AG09319 (cell line): ENCODE data around the gene RPL19.

ENCODE experiments used
- DNase-seq: peaks from one replicate; pipeline ENCODE4 v3.0.0-alpha.2; 2010; ENCODE audit warnings: low read depth; ENCODE audit errors: extremely low read depth
- TF ChIP-seq, protein P1 (sequence below): IDR thresholded peaks from 2 replicates; pipeline ENCODE4 v1.5.1; 2011; ENCODE audit warnings: low read depth, mild to moderate bottlenecking, inconsistent platforms, low read length, moderate library complexity

The RPL19 gene

DNA sequence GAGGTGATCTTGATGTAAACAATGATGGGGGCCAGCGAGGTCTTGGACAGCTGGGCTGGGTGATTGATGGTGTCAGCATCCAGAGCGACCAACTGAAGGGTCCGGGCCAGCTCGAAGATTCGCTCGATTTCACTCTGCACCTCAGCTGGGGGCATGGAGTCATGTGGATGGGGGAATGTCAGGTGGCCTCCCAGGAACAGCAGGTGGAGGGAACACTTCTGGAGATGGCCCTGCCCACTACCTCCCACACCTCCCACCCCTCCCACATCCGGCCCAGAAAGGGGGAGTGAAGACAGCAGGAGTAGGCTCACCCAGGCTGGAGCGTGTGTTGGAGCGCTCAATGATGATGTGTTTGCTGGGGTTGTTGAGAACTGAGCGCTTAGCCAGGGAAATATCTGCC is 16.4 kb upstream of the RPL19 start:
- TF ChIP-seq, protein P1, sequence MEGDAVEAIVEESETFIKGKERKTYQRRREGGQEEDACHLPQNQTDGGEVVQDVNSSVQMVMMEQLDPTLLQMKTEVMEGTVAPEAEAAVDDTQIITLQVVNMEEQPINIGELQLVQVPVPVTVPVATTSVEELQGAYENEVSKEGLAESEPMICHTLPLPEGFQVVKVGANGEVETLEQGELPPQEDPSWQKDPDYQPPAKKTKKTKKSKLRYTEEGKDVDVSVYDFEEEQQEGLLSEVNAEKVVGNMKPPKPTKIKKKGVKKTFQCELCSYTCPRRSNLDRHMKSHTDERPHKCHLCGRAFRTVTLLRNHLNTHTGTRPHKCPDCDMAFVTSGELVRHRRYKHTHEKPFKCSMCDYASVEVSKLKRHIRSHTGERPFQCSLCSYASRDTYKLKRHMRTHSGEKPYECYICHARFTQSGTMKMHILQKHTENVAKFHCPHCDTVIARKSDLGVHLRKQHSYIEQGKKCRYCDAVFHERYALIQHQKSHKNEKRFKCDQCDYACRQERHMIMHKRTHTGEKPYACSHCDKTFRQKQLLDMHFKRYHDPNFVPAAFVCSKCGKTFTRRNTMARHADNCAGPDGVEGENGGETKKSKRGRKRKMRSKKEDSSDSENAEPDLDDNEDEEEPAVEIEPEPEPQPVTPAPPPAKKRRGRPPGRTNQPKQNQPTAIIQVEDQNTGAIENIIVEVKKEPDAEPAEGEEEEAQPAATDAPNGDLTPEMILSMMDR: no peak
- no peak for DNase-seq

DNA sequence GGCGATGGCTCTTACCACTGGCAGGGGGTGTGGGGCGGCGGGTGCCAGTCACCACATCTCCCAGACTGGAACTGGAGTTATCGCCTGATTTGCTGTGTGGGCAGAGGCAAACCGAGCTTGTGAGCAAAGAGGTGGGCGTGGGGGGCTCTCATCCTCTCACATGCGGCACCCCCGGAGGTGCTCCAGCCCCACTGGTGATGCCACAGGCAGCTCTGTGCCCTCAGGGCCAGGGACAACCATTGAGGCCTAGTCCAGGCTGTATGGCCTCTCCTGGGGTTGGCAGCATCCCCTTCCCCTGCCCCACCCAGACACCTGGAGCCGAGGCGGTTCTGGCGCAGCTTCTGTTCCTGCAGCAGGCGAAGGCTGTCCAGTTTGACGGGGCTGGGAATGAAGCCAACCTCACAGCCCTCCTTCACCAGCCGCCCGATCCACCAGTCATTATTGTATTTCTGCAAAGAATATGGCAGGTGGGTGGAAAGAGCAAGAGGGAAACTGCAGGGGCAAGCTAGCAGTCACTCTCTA is 13.5 kb upstream of the RPL19 start:
- TF ChIP-seq, protein P1: no peak
- DNase-seq: no peak

DNA sequence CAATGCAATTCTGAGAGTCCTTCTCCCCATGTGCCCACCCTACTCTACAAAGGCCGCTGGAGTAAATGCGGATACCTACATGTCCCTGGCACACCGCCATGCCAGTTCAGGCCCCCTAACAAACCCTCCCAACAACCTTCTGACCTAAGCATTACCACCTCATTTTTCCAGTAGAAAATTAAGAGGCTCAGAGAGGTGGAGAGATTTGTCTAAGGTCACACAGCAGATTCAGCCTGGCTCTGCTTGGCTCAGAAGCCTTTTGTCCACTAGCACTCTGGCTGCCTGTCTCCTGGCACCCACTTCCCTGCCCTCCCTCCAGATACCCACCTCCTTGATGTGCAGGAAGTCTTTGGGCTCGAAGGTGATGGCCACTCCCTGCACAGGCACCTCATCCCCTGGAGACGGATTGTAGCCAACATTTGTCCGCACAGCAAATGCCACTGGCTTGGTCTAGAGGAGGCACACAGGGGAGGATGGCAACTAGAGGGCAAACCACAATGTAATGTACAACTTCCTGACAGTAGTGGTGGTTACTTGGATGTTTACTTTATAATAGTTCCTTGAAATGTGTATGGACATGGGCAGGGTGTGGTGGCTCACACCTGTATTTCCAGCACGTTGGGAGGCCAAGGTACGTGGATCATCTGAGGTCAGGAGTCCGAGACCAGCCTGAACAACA is 12.8 kb upstream of the RPL19 start:
- DNase-seq: no peak
- TF ChIP-seq, protein P1: no peak

DNA sequence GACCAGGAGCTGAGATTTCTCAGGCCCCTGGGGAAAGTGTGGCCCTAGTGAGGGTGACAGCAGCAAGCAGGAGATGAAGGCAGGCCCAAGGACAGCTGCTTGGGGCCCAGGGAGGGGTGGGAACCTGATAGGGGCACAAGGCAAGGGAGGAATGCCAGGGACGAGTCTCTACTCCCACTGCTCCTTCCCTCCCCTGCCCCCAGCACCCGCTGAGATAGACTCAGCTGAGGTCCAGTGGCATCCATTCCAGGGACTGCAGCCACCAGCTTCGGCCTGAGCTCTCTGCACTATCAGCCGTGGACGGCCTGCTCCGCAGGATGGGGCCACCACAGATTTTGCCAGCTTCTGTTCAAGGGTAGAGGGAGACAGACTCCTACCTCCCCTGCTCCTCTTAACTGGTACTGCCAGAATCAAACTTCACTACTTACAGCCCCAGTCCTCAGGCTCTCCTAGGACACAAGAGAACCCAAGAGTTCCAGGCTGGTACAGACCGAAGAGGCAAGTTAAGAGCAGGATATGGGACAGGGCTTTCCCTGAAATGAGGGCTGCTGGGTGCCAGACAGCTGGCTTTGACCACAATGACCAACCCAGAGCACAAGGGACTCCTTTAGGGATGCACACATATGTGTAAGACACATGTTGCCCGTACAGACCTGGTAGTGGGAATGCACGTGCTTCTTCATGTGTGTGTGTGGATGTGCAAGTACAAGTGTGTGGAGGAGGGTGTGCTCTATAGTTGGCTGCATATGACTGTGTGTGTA is 8.2 kb upstream of the RPL19 start:
- TF ChIP-seq, protein P1: no peak
- DNase-seq: no peak

GRCh38 chr17:39192901-39193300 is 7.2 kb upstream of the RPL19 start:
- TF ChIP-seq, protein P1: no peak

GRCh38 chr17:39193346-39193745 is 6.7 kb upstream of the RPL19 start:
- DNase-seq: no peak
- TF ChIP-seq, protein P1: no peak

More at GRCh38 chr17:39192901-39193300, 7.2 kb upstream of the RPL19 start:
- no peak for DNase-seq
